Measurements from ENCODE around the gene RIN3.

- TF ChIP-seq HDGF (IDR thresholded peaks at IDR 0.05; ENCODE audit: borderline replicate concordance) (no peak), PKNOX1 (IDR thresholded peaks at IDR 0.05) (no peak), NFRKB (IDR thresholded peaks at IDR 0.05) (no peak), TARDBP (IDR thresholded peaks at IDR 0.05) (no peak), LEF1 (IDR thresholded peaks at IDR 0.05; ENCODE audit: borderline replicate concordance) (no peak), BHLHE40 (IDR thresholded peaks at IDR 0.05; ENCODE audit: borderline replicate concordance) (no peak), L3MBTL2 (conservative IDR thresholded peaks at IDR 0.05) (no peak)
These were observed 42.0 kb downstream of the RIN3 start for GRCh38 chr14:92555465-92556111.
